Muscle of leg (tissue), 11 donors: ENCODE data around the gene GPR107. TPM values are rescaled to one million over a fixed set of nuclear protein-coding genes. Genes with fewer than 3 reads are reported as not detected.

Experiments used
- DNase-seq: peaks from one replicate; pipeline ENCODE4 v3.0.0; 2013
- H3K27ac ChIP-seq: one replicate; pipeline ENCODE4 v1.5.1; 2013; ENCODE audit warnings: mild to moderate bottlenecking, low read length, control low read depth
- H3K27me3 ChIP-seq: one replicate; pipeline ENCODE4 v1.6.1; 2013; ENCODE audit warnings: low read length; ENCODE audit not compliant: control insufficient read depth, insufficient read depth
- H3K36me3 ChIP-seq: one replicate; pipeline ENCODE4 v1.6.1; 2013; ENCODE audit warnings: low read length; ENCODE audit not compliant: control insufficient read depth, insufficient read depth
- H3K4me1 ChIP-seq: one replicate; pipeline ENCODE4 v1.6.1; 2013; ENCODE audit warnings: low read length; ENCODE audit not compliant: control insufficient read depth, insufficient read depth
- H3K4me3 ChIP-seq: one replicate; pipeline ENCODE4 v1.5.1; 2013; ENCODE audit warnings: low read length, control low read depth
- H3K9me3 ChIP-seq: replicated peaks from 2 replicates; pipeline ENCODE4 v1.6.1; 2013; ENCODE audit warnings: low read depth, low read length; ENCODE audit not compliant: control insufficient read depth
- WGBS: methylation state at CpG from one replicate; pipeline ENCODE4 v1.1.5; 2013; ENCODE audit warnings: missing lambda C conversion rate; ENCODE audit not compliant: insufficient coverage; 5-methylcytosine and 5-hydroxymethylcytosine counted together
- polyA plus RNA-seq, 8 donors: library from polyadenylated mRNA; unstranded; fragments of 120-200 nt; gene quantifications; one replicate each; pipeline versions ENCODE4 v1.2.1 to v1.2.3, GENCODE V29; 2013; ENCODE audit warnings: inconsistent platforms in 1 of 8, low replicate concordance in 1 of 8; ENCODE audit not compliant: insufficient read length in 8 of 8, insufficient read depth in 1 of 8
- total RNA-seq: library from RNA; stranded (reverse); fragments of 120-200 nt; gene quantifications from one replicate; pipeline ENCODE4 v1.2.4, GENCODE V29; 2013

The GPR107 gene
- total and polyA plus RNA-seq, 9 donors, result 17.9 to 42.1 (median 35.7) TPM

DNA sequence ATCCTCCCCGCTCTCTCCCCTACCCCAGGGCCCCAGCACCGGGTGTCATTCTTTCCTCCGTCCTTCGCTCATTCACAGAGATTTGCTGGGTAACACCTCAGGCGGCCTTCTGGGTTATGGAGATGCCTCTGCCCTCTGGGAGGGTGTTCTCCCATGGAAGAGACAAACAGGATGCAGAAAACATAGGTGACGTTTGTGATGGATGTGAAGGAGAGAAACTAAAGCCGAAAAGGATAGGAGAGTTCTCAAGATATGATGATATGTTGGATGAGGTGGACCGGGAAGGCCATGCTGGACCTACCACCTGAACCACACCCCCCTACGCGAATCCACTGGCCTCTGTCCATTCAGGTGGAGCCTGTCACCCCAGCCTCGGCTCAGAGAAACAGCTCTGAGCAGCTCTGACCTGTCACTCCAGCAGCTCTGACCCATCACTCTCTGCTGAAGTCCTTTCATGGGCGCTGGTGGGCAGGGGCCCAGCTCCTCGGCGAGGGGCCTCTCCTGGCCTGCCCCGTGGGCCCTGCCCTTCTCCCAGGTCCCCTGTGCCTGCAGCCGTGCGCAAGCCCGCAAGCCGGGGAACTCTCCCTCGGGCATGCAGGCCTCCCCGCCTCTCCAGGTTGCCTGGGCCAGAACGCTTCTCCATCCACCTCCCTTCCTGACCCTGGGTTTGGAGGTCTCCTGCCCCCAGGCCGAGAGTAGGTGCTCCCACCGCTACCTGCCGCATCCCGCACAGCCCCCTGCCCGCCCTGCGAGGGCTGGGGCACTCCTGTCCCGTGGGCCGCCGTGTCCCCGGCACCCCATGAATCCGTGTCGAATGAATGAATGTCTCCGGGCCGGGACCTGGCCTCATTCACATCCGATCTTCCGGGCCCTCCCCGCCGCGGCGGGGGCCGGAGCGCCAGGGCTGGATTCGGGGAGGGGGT lies 117.8 kb downstream of the GPR107 start:
- Histone ChIP-seq H3K36me3 (peaks cover 4% of the 10 kb centered on the region), H3K9me3 (no peaks in the 10 kb centered on the region), H3K27ac (no peak overlapping the region), H3K4me1 (peaks cover 31% of the 10 kb centered on the region), H3K4me3 (peak overlapping the region; percentile 37), H3K27me3 (no peaks in the 10 kb centered on the region)
- WGBS, result 11% methylated on average over 36 of the region's 45 CpGs
- DNase-seq, result no peak

DNA sequence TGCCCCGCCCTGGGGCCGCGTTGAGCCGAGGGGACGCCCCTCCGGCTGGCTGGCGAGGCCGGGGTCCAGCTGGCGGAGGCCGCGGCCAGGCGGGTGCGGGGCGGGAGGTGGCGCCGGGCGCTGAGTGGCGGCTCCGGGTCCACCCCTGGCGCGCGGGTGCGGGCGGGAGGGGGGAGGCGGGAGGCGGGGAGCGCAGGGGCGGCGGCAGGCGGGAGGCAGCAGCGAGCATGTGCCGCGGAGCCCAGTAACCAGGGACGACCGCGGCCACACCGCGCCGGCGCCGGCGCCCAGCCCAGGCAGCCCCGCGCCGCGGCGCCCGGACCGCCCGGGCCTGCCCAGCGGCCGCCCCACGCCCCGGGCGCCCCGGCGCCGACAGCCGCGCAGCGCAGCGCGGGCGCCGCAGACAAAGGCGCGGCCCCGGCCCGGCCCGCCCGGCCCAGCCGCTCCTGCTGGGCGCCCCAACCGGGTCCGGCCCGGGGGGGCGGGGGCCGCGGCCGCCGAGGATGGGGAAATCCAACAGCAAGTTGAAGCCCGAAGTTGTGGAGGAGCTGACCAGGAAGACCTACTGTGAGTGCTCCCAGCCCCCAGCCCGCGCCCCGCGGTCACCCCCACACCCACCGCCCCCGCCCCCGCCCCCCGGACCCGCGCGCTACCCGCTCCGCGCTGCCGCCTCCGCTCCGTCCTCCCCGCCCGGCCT lies 118.6 kb downstream of the GPR107 start, which contains the start of gene NCS1:
TSS of gene NCS1 (plus strand) at position 244 of the 697 bp plus-strand sequence. CDS start at position 504, 260 bp downstream.
- DNase-seq, result peak; percentile 87
- Histone ChIP-seq H3K36me3 (peaks cover 11% of the 10 kb centered on the region), H3K4me1 (peaks cover 31% of the 10 kb centered on the region), H3K27ac (peak within 1 kb of the TSS; percentile 42), H3K9me3 (no peaks in the 10 kb centered on the region), H3K27me3 (no peaks in the 10 kb centered on the region), H3K4me3 (peak within 1 kb of the TSS; percentile 58)
- WGBS, result under 1% methylated on average over 74 of the region's 101 CpGs

GRCh38 chr9:130172858-130173665 lies 119.4 kb downstream of the GPR107 start:
- 1% methylated on average over 53 of the region's 57 CpGs for WGBS
- H3K4me3 ChIP-seq, result peak overlapping the region; percentile 58

GRCh38 chr9:130173666-130173983 lies 119.9 kb downstream of the GPR107 start:
- Histone ChIP-seq H3K27ac (no peak overlapping the region), H3K9me3 (no peaks in the 10 kb centered on the region), H3K4me1 (peaks cover 35% of the 10 kb centered on the region), H3K4me3 (peak overlapping the region; percentile 58), H3K36me3 (peaks cover 14% of the 10 kb centered on the region), H3K27me3 (no peaks in the 10 kb centered on the region)
- DNase-seq, result no peak
- WGBS, result 47% methylated on average over 7 of the region's 9 CpGs

More at GRCh38 chr9:130172858-130173665, 119.4 kb downstream of the GPR107 start:
- H3K27ac ChIP-seq, result peak overlapping the region; percentile 42
- H3K9me3 ChIP-seq, result no peaks in the 10 kb centered on the region
- peaks cover 14% of the 10 kb centered on the region for H3K36me3 ChIP-seq
- DNase-seq, result no peak
- peaks cover 31% of the 10 kb centered on the region for H3K4me1 ChIP-seq
- no peaks in the 10 kb centered on the region for H3K27me3 ChIP-seq

GRCh38 chr9:130174025-130174424 lies 120.3 kb downstream of the GPR107 start:
- WGBS, result 79% methylated on average over 8 of the region's 9 CpGs
- peaks cover 14% of the 10 kb centered on the region for H3K36me3 ChIP-seq
- H3K27ac ChIP-seq, result peak overlapping the region; percentile 29
- no peaks in the 10 kb centered on the region for H3K27me3 ChIP-seq
- no peaks in the 10 kb centered on the region for H3K9me3 ChIP-seq
- peak overlapping the region; percentile 58 for H3K4me3 ChIP-seq
- DNase-seq, result no peak
- H3K4me1 ChIP-seq, result peaks cover 35% of the 10 kb centered on the region

DNA sequence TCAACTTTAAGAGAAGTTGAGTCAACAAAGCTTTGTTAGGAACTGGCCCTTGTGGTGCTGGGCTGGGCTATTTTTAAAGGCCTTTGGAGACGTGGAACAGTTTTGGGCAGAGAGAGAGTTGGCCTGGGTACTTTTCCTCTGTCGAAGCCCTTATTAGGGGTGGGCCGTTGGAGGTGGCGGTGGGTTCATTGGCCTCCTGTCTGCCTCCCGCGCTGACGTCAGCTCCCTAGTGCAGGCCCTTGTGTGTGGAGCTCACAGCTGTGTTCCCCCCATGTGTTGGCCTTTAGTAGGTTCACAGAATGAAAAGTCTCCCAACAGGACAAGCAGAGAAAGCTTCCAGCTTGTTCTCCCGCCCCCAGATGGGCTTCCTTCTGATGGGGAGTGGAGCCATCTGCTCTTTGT lies 121.2 kb downstream of the GPR107 start:
- Histone ChIP-seq H3K4me1 (peaks cover 35% of the 10 kb centered on the region), H3K27ac (peak overlapping the region; percentile 21), H3K4me3 (no peak overlapping the region), H3K36me3 (peaks cover 14% of the 10 kb centered on the region), H3K9me3 (no peaks in the 10 kb centered on the region), H3K27me3 (no peaks in the 10 kb centered on the region)
- 54% methylated on average over 5 of the region's 8 CpGs for WGBS
- peak; percentile 82 for DNase-seq

GRCh38 chr9:130175355-130175754 lies 121.6 kb downstream of the GPR107 start:
- Histone ChIP-seq H3K27ac (peak overlapping the region; percentile 8), H3K36me3 (peaks cover 14% of the 10 kb centered on the region), H3K27me3 (no peaks in the 10 kb centered on the region), H3K4me3 (no peak overlapping the region), H3K4me1 (peaks cover 36% of the 10 kb centered on the region), H3K9me3 (no peaks in the 10 kb centered on the region)
- no peak for DNase-seq
- 58% methylated on average over 6 of the region's 9 CpGs for WGBS

GRCh38 chr9:130176760-130177159 lies 123.1 kb downstream of the GPR107 start:
- no peaks in the 10 kb centered on the region for H3K9me3 ChIP-seq
- peaks cover 14% of the 10 kb centered on the region for H3K36me3 ChIP-seq
- H3K27ac ChIP-seq, result no peak overlapping the region
- 87% methylated on average over 4 of the region's 6 CpGs for WGBS
- H3K4me1 ChIP-seq, result peaks cover 36% of the 10 kb centered on the region
- no peak overlapping the region for H3K4me3 ChIP-seq
- DNase-seq, result no peak
- H3K27me3 ChIP-seq, result no peaks in the 10 kb centered on the region

DNA sequence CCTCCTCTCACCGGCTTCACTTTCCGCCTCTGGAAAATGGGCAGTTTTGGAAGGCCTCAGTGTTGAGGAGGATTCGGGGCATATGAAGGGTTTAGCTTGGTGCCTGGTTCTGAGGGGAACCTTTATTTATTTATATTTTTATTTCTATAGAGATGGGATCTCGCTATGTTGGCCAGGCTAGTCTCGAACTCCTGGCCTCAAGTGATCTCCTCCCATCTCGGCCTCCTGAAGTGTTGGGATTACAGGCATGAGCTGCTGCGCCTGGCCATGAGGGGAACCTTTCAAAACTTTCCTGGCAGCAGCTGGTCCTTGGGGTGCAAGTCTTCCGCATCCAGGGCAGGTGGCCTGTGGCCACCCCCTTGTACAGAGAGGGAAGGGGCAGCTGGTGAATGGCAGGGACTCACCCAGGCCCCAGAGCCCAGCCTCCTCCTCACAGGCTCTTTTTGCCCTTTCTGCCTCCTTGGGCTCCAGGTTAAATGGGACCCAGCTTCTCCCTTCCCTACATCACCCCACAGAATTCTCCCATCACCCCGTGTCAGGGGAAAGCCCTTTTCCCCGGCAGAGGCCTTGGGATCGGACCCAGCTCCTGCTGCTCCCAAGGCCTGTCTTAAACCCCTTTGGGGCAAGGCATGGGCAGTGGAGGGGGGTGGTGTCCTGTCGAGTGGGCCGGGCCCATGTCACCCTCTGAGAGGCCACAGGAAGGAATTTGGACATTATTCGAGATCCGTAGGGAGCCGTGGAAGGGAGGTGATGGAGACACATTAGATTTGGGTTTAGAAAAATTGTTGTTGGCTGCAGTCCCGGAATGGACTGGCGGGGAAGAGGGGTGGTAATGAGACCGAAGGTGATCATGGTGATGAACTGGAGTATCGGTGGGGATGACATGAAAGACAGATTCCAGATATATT lies 124.4 kb downstream of the GPR107 start:
- H3K27me3 ChIP-seq, result no peaks in the 10 kb centered on the region
- peaks cover 14% of the 10 kb centered on the region for H3K36me3 ChIP-seq
- no peak for DNase-seq
- H3K27ac ChIP-seq, result no peak overlapping the region
- H3K4me3 ChIP-seq, result no peak overlapping the region
- H3K4me1 ChIP-seq, result peaks cover 44% of the 10 kb centered on the region
- no peaks in the 10 kb centered on the region for H3K9me3 ChIP-seq
- 47% methylated on average over 9 of the region's 20 CpGs for WGBS
